Spleen (tissue), 7 donors: ENCODE measurements around the gene SPTBN2.

Experiments used
- POLR2A ChIP-seq, 3 donors: fragments of 450-650 bp; IDR thresholded peaks; one replicate each; pipeline ENCODE4 v1.5.1; 2017; ENCODE audit warnings: antibody characterized with exemption in 3 of 3, mild to moderate bottlenecking in 1 of 3
- POLR2AphosphoS5 ChIP-seq, 3 donors: sonication (generic); formaldehyde crosslinking; IDR thresholded peaks; one replicate each; pipeline ENCODE4 v1.5.1; 2017; ENCODE audit warnings: antibody characterized with exemption in 3 of 3
- TF ChIP-seq, protein P1 (sequence below), 11 experiments: fragments of 200-600 bp in 7 of 11; fragments of 450-650 bp in 4 of 11; sonication (generic) in 4 of 11; IDR thresholded peaks in 8 of 11; conservative IDR thresholded peaks in 3 of 11; 1 replicate in 7 of 11; 2 replicates in 4 of 11; pipeline versions ENCODE4 v1.4.0 to v1.8.0; 2016 to 2021; ENCODE audit warnings: antibody characterized with exemption in 11 of 11, inconsistent platforms in 4 of 11, mild to moderate bottlenecking in 1 of 11
- donor health status: DM: no; HTN: no; CAD: no; lungs with moderate emphysema.
- donor health status: DM: no; HTN: no; CAD: no.
- donor health status: DM: no; HTN: no; CAD: no.

DNA sequence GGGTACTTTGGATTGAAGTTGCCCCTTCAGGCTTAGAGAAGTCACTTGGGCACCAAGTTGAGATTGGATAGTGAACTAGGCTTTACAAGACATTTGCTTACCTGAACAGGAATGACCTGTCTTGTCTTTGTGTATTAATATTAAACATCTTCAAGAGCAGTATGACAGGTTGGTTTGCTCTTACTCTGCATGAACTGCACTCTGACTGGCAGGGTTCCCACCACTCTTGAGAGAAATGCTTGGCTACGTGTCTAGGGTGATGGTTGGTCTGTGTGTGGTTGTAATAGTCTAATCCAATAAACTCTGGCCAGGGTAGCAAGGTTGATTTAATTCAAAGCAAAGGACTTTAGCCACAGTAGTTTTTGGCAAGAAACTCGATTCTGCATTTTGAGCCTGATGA is 20.1 kb upstream of the SPTBN2 start:
- TF ChIP-seq POLR2AphosphoS5 (IDR thresholded peaks at IDR 0.05): no peak
- TF ChIP-seq, protein P1, sequence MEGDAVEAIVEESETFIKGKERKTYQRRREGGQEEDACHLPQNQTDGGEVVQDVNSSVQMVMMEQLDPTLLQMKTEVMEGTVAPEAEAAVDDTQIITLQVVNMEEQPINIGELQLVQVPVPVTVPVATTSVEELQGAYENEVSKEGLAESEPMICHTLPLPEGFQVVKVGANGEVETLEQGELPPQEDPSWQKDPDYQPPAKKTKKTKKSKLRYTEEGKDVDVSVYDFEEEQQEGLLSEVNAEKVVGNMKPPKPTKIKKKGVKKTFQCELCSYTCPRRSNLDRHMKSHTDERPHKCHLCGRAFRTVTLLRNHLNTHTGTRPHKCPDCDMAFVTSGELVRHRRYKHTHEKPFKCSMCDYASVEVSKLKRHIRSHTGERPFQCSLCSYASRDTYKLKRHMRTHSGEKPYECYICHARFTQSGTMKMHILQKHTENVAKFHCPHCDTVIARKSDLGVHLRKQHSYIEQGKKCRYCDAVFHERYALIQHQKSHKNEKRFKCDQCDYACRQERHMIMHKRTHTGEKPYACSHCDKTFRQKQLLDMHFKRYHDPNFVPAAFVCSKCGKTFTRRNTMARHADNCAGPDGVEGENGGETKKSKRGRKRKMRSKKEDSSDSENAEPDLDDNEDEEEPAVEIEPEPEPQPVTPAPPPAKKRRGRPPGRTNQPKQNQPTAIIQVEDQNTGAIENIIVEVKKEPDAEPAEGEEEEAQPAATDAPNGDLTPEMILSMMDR (IDR thresholded peaks at IDR 0.05 in 8 of 11, conservative IDR thresholded peaks at IDR 0.05 in 3 of 11): no peak
- no peak for TF ChIP-seq POLR2A (IDR thresholded peaks at IDR 0.05)
